Activated naive CD8-positive, alpha-beta T cell treated with anti-CD3 and anti-CD28 coated beads for 36 hours (primary cell): ENCODE measurements around the gene DMRTC2. TPM values are rescaled to one million over a fixed set of nuclear protein-coding genes. Genes with fewer than 3 reads are reported as not detected.
"Not testable (repeated sequence)": the region's sequence is repeated elsewhere in the genome, so short reads cannot be mapped to it uniquely, and the experiment has no call there.

ENCODE experiments used
- DNase-seq: peaks from one replicate; pipeline ENCODE4 v3.0.0; 2021
- H3K27ac Mint-ChIP-seq: one replicate; pipeline ENCODE4 v1.8.0; 2022; ENCODE audit warnings: mild to moderate bottlenecking, moderate library complexity, mixed read lengths
- H3K27me3 Mint-ChIP-seq: one replicate; pipeline ENCODE4 v1.8.0; 2022; ENCODE audit warnings: mild to moderate bottlenecking, mixed read lengths
- H3K36me3 Mint-ChIP-seq: one replicate; pipeline ENCODE4 v1.8.0; 2021; ENCODE audit warnings: mild to moderate bottlenecking, mixed read lengths
- H3K4me1 Mint-ChIP-seq: one replicate; pipeline ENCODE4 v1.8.0; 2021; ENCODE audit warnings: mixed read lengths
- H3K4me3 Mint-ChIP-seq: one replicate; pipeline ENCODE4 v1.8.0; 2022; ENCODE audit warnings: mild to moderate bottlenecking, moderate library complexity, mixed read lengths
- H3K9me3 Mint-ChIP-seq: one replicate; pipeline ENCODE4 v1.8.0; 2022; ENCODE audit warnings: mixed read lengths
- total RNA-seq, 2 experiments: library from RNA; stranded (reverse); gene quantifications; one replicate each; pipeline ENCODE4 v1.2.3, GENCODE V29; 2021

DMRTC2 gene
- total RNA-seq, 2 experiments from 2014 or later, result not detected

DNA sequence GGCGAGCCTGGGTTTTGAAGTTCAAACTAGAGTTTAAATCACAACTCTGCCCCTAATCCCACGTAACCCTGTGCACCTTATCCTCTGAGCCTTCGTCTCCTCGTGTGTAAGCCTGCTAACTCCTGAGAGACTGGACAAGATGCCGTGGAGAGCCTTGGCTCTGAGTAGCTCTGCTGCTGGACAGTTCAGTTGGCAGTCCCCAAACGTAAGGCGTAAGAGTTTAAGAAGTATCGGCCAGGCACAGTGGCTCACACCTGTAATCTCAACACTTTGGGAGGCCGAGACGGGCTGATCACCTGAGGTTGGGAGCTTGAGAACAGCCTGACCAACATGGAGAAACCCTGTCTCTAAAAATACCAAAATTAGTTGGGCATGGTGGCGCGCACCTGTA is 27.5 kb downstream of the DMRTC2 start:
- Mint-ChIP-seq H3K27me3 (no peaks in the 10 kb centered on the region), H3K4me1 (peaks cover 78% of the 10 kb centered on the region), H3K9me3 (no peaks in the 10 kb centered on the region), H3K4me3 (no peak overlapping the region), H3K36me3 (peaks cover 45% of the 10 kb centered on the region), H3K27ac (peak overlapping the region; percentile 93)
- DNase-seq, result no peak

DNA sequence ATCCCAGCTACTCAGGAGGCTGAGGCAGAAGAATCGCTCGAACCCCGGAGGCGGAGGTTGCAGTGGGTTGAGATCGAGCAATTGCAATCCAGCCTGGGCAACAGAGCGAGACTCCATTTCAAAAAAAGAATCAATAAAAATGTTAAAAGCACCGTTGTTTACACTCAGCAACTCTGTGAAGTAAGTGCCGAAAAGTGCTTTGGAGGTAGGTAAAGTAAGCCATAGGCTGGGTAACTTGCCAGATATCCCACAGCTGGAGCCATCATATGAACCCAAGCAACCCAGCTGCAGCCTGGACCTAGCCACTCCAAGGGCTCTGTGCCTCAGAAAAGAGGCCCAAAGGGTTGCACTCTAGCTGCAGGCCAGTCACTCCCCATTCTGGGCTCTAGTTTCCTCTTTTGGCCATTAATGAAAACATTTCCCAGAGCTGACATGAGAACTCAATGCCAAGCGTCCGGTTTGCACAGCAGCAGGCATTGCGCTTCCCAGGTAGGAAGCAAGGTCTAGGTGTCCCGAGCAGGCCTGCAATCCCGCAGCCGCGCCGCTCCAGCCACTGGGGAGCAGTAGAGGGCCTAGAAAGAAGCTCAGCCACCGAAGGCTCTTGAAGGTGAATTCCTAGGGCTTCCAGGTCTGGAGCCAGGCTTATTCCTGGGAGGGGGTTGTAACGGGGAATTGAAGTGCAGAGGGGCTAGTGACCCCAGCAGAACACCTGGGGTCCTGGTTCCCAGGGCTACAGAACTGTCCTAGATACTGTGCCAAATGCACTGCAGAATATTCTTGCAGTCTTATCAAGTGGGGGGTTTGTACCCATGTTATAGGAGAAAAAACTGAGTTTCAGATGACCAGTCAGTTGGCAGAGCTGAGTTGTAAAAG is 28.2 kb downstream of the DMRTC2 start:
- peak; percentile 74 for DNase-seq
- peak overlapping the region; percentile 93 for H3K27ac Mint-ChIP-seq
- H3K4me1 Mint-ChIP-seq, result peaks cover 78% of the 10 kb centered on the region
- peak overlapping the region; percentile 10 for H3K4me3 Mint-ChIP-seq
- H3K9me3 Mint-ChIP-seq, result no peaks in the 10 kb centered on the region
- H3K36me3 Mint-ChIP-seq, result peaks cover 41% of the 10 kb centered on the region
- no peaks in the 10 kb centered on the region for H3K27me3 Mint-ChIP-seq

DNA sequence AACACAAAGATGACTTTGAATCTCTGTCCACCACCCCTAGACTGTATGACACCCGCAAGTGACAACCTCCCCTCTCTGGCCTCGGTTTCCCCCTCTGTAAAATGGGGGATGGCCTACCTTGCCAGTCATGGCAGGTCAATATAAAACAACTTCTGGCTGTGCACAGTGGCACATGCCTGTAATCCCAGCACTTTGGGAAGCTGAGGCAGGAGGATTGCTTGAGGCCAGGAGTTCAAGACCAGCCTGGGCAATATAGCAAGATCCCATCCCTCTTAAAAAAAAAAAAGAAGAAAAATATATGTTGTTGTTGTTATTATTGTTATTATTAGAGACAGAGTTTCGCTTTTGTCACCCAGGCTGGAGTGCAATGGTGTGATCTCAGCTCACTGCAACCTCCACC is 31.1 kb downstream of the DMRTC2 start:
- DNase-seq, H3K9me3 Mint-ChIP-seq, H3K27me3 Mint-ChIP-seq: not testable (repeated sequence)
- Mint-ChIP-seq H3K4me1 (peaks cover 69% of the 10 kb centered on the region), H3K36me3 (peaks cover 19% of the 10 kb centered on the region), H3K27ac (peak overlapping the region; percentile 91), H3K4me3 (peak overlapping the region; percentile 20)

DNA sequence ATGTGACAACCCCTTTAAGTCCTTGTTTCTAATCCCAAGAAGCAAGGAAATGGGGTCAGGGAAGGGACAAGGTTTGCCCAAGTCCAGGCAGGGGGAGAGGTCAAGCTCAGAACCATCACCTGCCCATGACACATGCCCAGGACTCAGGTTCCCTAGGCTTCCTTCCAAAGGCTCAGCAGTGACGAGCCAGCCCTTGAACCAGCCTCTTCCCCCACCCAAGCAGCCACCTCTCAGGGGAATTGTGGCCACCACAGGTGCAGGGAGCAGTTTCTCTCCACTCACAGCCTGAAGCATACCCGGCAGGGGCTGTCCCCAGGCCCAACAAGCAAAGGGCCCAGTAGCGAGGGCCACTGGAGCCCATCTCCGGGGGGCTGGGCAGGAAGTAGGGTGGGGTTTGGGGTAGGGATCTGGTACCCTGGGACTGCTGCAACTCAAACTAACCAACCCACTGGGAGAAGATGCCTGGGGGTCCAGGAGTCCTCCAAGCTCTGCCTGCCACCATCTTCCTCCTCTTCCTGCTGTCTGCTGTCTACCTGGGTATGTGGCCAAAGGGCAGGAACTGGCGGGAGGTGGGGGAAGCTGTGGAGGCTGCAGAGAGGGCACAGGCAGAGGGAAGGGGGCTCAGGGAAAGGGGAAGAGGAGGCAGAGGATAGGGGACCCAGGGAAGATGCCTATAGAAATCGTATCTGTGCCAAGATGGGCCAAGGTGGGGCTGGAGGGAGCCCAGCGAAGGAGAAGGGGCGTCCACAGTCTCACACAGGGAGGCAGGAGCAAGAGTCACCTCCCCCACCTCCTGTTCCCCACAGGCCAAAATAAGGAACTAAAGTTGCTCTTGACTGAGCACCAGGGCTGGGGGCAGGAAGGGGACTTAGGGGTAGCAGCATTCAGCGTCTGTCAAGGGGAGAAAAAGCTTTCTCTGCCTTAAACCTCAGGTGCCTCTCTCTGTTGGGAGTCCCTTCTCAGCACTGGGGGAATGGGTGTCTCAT is 32.3 kb downstream of the DMRTC2 start, which contains the start of gene CD79A:
TSS of gene CD79A (plus strand) at position 433 of the 986 bp plus-strand sequence. CDS start at position 459, 26 bp downstream.
- Mint-ChIP-seq H3K27ac (peak within 1 kb of the TSS; percentile 91), H3K27me3 (no peaks in the 10 kb centered on the region)
- DNase-seq, result peak; percentile 62

DNA sequence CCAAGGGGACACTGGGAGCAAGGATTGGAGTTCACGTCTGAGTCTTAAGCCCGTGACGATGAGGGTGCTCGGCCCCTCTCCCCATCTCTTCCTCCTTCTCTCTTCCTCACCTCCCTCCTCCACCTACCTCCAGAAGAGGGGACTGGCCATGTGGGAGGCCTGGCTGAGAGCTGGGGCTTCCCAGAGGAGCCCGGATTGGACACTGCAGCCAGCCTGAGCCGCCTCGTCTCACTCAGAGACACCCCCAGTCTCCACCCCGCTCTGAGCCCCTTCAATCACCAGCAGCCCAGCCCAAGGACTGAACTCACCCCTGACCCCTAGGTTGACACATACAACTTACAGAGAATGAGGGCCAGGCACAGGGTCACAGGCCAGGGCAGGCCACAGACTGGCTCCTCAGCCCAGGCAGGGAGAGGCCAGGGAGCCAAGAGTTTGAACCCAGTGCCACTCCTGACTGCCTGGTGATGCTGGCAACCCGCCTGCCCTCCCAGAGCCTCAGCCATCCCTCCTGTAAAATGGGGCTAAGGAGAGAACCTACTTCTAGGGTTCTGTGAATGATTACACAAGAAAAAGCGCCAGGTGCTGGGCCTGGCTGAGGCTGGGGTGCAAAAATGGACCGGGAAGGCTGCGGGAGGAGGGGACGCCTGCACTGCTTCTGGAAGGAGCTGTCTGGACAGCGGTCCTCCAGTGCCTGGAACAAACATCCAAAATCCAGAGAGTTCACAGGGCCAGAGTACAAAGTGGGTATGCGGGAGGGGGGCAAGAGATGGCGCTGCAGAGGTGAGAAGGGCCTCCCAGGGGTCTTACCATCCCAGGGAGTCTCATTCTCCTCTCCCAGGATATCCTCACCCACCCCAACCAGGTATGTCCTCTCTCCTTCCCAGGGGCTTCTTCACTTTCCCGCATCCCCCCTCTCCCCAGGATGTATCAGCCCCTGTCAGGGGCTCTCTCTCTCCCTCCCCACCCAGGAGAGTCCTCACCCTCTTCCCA is 33.4 kb downstream of the DMRTC2 start:
- H3K9me3 Mint-ChIP-seq, result no peaks in the 10 kb centered on the region
- peaks cover 5% of the 10 kb centered on the region for H3K36me3 Mint-ChIP-seq
- no peaks in the 10 kb centered on the region for H3K27me3 Mint-ChIP-seq
- H3K4me1 Mint-ChIP-seq, result peaks cover 62% of the 10 kb centered on the region
- DNase-seq, result peak; percentile 52
- H3K27ac Mint-ChIP-seq, result peak overlapping the region; percentile 91
- H3K4me3 Mint-ChIP-seq, result peak overlapping the region; percentile 82

More for the DNA sequence above, 32.3 kb downstream of the DMRTC2 start, which contains the start of gene CD79A:
- H3K4me1 Mint-ChIP-seq, result peaks cover 65% of the 10 kb centered on the region
- no peaks in the 10 kb centered on the region for H3K9me3 Mint-ChIP-seq
- peaks cover 9% of the 10 kb centered on the region for H3K36me3 Mint-ChIP-seq
- H3K4me3 Mint-ChIP-seq, result peak within 1 kb of the TSS; percentile 82

DNA sequence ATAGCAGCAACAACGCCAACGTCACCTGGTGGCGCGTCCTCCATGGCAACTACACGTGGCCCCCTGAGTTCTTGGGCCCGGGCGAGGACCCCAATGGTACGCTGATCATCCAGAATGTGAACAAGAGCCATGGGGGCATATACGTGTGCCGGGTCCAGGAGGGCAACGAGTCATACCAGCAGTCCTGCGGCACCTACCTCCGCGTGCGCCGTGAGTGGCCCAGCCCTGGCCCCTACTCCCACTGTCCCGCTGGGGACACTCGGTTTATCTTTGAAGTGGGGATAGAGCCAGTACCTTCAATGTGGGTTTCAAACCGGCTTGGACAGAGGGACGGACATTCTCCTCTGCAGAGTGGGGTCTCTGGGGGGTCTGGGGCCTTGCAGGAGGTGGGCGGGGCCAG is 34.2 kb downstream of the DMRTC2 start:
- peak overlapping the region; percentile 91 for H3K27ac Mint-ChIP-seq
- H3K4me1 Mint-ChIP-seq, result peaks cover 60% of the 10 kb centered on the region
- no peak overlapping the region for H3K4me3 Mint-ChIP-seq
- H3K9me3 Mint-ChIP-seq, result no peaks in the 10 kb centered on the region
- H3K36me3 Mint-ChIP-seq, result peaks cover 11% of the 10 kb centered on the region
- no peaks in the 10 kb centered on the region for H3K27me3 Mint-ChIP-seq
- DNase-seq, result no peak

DNA sequence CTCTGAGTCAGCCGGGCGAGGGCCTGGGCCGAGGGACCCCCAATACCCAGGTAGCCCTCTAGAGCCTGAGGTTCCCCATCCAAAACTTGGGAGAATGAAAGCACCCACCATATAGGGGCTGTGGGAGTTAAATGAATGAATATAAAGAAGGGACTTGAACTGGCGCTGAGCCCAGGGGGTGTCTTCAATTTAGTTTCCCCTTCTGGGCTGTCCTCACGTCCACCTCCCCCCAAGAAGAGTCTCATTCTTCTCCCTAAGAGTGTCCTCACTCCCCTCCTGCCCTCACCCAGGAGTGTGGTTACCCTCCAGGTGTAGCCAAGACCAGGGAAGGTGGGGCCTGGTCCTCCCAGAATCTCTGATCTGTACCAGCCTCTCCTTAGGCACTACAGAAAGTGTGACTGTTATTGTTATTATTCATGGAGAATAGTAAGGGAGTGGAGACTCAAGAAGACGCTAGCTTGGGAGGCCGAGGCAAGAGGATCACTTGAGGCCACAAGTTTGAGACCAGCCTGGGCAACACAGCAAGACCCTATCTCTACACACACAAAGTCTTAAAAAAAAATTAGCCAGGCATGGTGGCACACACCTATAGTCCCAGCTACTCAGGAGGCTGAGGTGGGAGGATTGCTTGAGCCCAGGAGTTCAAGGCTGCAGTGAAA is 35.0 kb downstream of the DMRTC2 start:
- no peak overlapping the region for H3K4me3 Mint-ChIP-seq
- H3K9me3 Mint-ChIP-seq, result no peaks in the 10 kb centered on the region
- peaks cover 13% of the 10 kb centered on the region for H3K36me3 Mint-ChIP-seq
- H3K4me1 Mint-ChIP-seq, result peaks cover 58% of the 10 kb centered on the region
- H3K27ac Mint-ChIP-seq, result no peak overlapping the region
- H3K27me3 Mint-ChIP-seq, result no peaks in the 10 kb centered on the region
- no peak for DNase-seq

DNA sequence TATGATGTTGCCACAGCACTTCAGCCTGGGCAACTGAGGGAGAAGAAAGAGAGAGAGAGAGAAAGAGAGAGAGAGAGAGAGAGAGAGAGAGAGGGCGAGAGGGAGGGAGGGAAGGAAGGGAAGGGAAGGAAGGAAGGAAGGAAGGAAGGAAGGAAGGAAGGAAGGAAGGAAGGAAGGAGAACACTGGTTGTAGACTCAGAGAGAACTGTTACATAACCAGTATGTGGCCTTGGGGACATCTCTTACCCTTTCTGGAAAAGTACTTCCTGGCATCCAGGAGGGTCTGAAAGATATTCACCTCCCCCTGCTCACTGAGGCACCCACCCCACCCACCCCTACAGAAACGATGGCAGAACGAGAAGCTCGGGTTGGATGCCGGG is 35.5 kb downstream of the DMRTC2 start:
- Mint-ChIP-seq H3K27ac (no peak overlapping the region), H3K9me3 (no peaks in the 10 kb centered on the region), H3K4me1 (peaks cover 60% of the 10 kb centered on the region), H3K4me3 (no peak overlapping the region), H3K36me3 (peaks cover 17% of the 10 kb centered on the region), H3K27me3 (no peaks in the 10 kb centered on the region)
- no peak for DNase-seq

DNA sequence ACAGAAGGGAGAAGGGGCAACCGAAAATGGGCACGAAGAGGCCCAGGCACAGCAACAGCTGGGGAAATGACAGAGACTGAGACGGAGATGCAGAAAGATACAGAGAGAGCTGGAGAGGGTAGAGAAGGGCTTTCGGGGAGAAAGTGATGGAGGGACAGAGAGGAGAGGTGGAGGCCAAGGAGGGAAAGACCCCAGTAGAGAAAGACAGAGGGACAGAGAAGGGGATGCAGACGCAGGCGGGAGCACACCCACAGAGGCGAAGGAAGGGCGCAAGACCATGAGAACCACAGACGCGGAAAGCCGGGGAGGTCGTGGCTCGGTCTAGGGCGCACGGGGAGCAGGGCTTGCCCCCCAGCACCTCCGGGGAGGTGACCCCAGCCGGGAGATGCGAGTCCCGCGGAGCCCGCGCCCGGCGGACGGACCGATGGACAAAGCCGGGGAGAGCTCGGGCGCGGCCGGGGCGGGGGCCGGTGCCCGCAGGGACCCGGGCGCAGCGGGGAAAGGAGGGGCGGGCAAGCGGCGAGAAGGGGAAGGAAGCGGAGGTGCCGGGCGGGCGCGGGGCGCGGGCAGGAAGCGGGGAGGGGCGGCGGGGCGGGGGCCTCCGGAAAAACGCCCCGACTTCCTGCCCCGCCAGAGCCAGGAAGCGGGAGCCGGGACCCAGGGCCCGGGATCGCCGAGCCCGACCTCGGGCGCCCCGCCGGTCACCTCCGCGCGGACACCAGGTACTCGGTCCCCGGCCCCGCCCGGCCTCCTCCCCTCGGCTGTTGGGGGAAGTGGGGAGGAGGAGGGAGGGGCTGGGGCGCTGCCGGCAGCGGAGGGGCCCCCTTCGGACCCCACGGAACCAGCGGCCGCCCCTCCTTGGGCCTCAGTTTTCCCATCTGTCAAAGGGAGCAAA is 38.0 kb downstream of the DMRTC2 start, which contains the start of gene ARHGEF1:
TSS of gene ARHGEF1 (plus strand) at position 617 of the 895 bp plus-strand sequence. CDS start 4,899 bp downstream, outside the sequence.
- Mint-ChIP-seq H3K27ac (peak within 1 kb of the TSS; percentile 95), H3K9me3 (no peaks in the 10 kb centered on the region), H3K4me1 (peaks cover 52% of the 10 kb centered on the region), H3K27me3 (no peaks in the 10 kb centered on the region), H3K36me3 (peaks cover 28% of the 10 kb centered on the region), H3K4me3 (peak within 1 kb of the TSS; percentile 93)
- DNase-seq, result peak; percentile 66

DNA sequence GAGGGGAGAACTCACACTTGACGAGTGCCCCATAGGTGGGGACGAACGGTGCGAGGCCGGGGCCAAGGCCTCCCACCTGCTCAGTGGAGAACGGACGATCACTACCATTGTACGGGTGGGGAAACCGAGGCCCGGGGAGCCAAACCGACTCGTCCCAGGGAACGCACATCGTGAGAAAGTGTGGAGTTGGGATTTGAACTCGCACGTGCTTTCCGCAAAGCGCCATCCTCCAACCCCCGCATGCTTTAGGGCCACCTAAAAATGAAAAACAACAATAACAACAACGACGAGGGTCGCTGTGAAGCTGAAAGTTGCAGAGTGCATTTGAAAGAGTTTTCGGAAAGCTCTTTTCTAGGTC is 38.6 kb downstream of the DMRTC2 start:
- Mint-ChIP-seq H3K27me3 (no peaks in the 10 kb centered on the region), H3K36me3 (peaks cover 33% of the 10 kb centered on the region), H3K4me3 (peak overlapping the region; percentile 93), H3K27ac (peak overlapping the region; percentile 95), H3K9me3 (no peaks in the 10 kb centered on the region), H3K4me1 (peaks cover 52% of the 10 kb centered on the region)
- DNase-seq, result no peak

DNA sequence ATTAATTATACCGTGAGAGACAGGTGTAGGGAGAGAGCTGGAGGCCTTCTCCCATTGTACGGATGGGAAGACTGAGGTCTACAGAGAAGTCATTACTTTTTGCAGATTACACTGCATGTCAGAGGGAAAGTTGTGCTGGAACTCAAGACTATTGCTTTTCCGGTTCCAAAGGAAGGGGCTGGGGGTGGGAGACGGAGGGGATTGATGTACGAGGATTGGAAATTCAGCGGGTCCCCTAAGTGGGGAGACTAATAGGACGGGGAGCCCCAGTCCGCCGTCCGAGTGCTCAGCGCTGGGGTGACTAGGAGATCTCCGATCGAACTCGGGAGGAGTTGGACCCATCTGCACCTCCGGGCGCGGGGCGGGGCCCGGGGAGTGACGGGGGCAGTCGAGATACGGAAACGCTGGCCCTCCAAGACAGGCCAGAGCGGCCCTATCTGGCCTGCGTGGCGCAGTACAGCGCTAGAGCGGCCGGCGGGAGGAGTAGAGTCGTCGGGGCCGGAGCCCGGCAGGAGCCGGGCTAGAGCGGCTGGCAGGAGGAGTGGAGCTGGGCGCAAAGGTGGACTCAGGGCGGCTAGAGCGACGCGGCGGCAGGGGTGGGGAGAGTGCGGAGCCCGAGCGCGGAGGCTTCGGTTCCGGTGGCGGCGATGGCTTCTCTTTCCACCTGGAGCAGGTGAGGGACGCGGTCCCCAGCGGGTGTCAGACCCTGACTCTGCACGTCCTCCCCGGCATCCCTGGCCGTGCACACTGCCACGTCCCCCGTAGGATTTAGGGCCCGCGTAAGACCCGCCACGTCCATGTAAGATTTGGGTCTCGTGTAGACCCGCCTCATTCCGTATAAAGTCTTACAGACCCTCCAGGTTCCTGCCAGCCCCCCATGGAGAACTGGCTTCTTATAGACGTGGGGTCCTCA is 39.2 kb downstream of the DMRTC2 start:
- Mint-ChIP-seq H3K9me3 (no peaks in the 10 kb centered on the region), H3K4me3 (peak overlapping the region; percentile 93), H3K27ac (peak overlapping the region; percentile 95), H3K27me3 (no peaks in the 10 kb centered on the region), H3K4me1 (peaks cover 53% of the 10 kb centered on the region), H3K36me3 (peaks cover 38% of the 10 kb centered on the region)
- peak; percentile 95 for DNase-seq
